Type B pancreatic cell (in vitro differentiated cells): Measurements from ENCODE around the gene CYP4A11. TPM values are rescaled to one million over a fixed set of nuclear protein-coding genes. Genes with fewer than 3 reads are reported as not detected.
"Not testable (repeated sequence)": the region's sequence is repeated elsewhere in the genome, so short reads cannot be mapped to it uniquely, and the experiment has no call there.

Experiments used
- DNase-seq: peaks from one replicate; pipeline ENCODE4 v3.0.0; 2021; ENCODE audit warnings: mixed read lengths; ENCODE audit not compliant: unreplicated experiment; ENCODE audit errors: extremely low spot score
- H3K27ac Mint-ChIP-seq: 2 replicates; pipeline ENCODE4 v1.8.0; 2021; ENCODE audit warnings: mild to moderate bottlenecking, mixed read lengths
- H3K27me3 Mint-ChIP-seq: 2 replicates; pipeline ENCODE4 v1.8.0; 2021; ENCODE audit warnings: mixed read lengths
- H3K36me3 Mint-ChIP-seq: 2 replicates; pipeline ENCODE4 v1.8.0; 2021; ENCODE audit warnings: mixed read lengths
- H3K4me1 Mint-ChIP-seq: one replicate; pipeline ENCODE4 v1.8.0; 2021; ENCODE audit warnings: mixed read lengths; ENCODE audit not compliant: unreplicated experiment
- H3K4me3 Mint-ChIP-seq: 2 replicates; pipeline ENCODE4 v1.8.0; 2021; ENCODE audit warnings: mild to moderate bottlenecking, mixed read lengths
- H3K9me3 Mint-ChIP-seq: 2 replicates; pipeline ENCODE4 v1.8.0; 2021; ENCODE audit warnings: mixed read lengths
- total RNA-seq: library from RNA; stranded (reverse); gene quantifications from 2 replicates; pipeline ENCODE4 v1.2.1, GENCODE V29; 2021; ENCODE audit warnings: low replicate concordance
- TF ChIP-seq, protein P1 (sequence below): fragments of 200-600 bp; sonication (generic); conservative IDR thresholded peaks from 2 replicates; pipeline ENCODE4 v1.5.0; 2021; ENCODE audit warnings: antibody characterized with exemption, mild to moderate bottlenecking

Gene CYP4A11
- total RNA-seq, 1 donor from 2014 or later: not detected

DNA sequence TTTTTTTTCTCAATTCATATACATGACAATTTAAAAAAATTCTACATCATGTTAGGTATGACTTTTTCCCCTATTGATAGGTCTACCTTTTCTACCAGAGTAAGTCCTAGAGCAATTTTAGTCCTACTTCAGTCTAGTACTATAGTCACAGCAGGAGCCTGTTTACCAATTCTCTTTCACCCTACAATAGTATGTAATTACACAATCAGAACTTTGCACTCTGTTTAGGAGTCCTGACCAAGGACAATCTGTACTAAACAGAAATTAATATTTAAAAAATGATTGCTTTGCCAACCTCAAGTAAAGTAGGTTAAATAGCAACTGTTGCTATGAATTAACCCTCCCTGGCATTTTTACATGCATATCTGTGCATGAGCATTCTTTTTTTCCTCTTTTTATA lies 810 bp upstream of the CYP4A11 start:
- DNase-seq: no peak
- Mint-ChIP-seq H3K9me3 (no peaks in the 10 kb centered on the region), H3K4me3 (no peak overlapping the region), H3K4me1 (no peaks in the 10 kb centered on the region), H3K27me3 (peaks cover 22% of the 10 kb centered on the region), H3K36me3 (no peaks in the 10 kb centered on the region), H3K27ac (no peak overlapping the region)
- TF ChIP-seq, protein P1, sequence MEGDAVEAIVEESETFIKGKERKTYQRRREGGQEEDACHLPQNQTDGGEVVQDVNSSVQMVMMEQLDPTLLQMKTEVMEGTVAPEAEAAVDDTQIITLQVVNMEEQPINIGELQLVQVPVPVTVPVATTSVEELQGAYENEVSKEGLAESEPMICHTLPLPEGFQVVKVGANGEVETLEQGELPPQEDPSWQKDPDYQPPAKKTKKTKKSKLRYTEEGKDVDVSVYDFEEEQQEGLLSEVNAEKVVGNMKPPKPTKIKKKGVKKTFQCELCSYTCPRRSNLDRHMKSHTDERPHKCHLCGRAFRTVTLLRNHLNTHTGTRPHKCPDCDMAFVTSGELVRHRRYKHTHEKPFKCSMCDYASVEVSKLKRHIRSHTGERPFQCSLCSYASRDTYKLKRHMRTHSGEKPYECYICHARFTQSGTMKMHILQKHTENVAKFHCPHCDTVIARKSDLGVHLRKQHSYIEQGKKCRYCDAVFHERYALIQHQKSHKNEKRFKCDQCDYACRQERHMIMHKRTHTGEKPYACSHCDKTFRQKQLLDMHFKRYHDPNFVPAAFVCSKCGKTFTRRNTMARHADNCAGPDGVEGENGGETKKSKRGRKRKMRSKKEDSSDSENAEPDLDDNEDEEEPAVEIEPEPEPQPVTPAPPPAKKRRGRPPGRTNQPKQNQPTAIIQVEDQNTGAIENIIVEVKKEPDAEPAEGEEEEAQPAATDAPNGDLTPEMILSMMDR: no peak

DNA sequence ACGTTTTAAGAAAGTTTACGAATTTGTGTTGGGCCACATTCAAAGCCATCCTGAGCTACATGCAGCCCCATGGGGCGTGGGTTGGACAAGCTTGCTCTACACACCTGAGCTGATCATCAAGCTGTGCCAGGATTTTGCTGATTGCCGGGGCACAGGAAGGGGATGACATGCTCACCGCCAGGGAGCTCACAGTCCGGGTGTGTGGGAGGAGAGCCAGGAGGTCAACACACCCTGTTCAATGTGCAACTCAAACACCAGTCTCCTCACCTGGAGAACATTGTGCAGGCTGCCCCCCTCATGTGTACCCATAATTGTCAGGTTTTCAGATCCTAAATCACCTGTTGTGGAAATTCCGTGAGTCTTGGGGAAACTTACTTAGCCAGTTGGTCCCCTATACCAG lies 969 bp downstream of the CYP4A11 start:
- peaks cover 19% of the 10 kb centered on the region for H3K27me3 Mint-ChIP-seq
- no peak overlapping the region for H3K4me3 Mint-ChIP-seq
- no peaks in the 10 kb centered on the region for H3K9me3 Mint-ChIP-seq
- no peak for DNase-seq
- H3K36me3 Mint-ChIP-seq: no peaks in the 10 kb centered on the region
- TF ChIP-seq, protein P1: no peak
- H3K4me1 Mint-ChIP-seq: no peaks in the 10 kb centered on the region
- no peak overlapping the region for H3K27ac Mint-ChIP-seq

DNA sequence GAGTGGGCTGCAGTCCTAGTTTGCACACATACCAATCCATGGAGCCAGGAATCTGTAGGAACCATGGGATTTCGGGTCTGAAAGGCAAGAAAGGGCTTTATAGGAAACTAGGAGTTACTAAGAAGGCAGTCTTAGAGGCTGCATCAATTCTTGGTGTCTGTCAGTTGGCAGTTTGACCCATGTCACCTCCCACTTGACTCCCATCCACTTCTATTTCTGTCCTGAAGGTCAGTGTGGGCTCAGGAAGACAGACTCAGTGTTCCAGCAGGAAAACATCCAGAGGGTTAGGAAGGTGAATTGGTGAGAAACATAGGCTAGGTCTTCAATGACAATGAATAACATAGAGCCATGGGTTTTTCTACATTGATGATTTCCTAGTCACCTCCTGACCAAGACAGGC lies 4.0 kb downstream of the CYP4A11 start:
- Mint-ChIP-seq H3K27me3 (peaks cover 12% of the 10 kb centered on the region), H3K9me3 (no peaks in the 10 kb centered on the region), H3K36me3 (no peaks in the 10 kb centered on the region), H3K4me3 (no peak overlapping the region), H3K4me1 (no peaks in the 10 kb centered on the region), H3K27ac (no peak overlapping the region)
- TF ChIP-seq, protein P1: no peak
- no peak for DNase-seq

DNA sequence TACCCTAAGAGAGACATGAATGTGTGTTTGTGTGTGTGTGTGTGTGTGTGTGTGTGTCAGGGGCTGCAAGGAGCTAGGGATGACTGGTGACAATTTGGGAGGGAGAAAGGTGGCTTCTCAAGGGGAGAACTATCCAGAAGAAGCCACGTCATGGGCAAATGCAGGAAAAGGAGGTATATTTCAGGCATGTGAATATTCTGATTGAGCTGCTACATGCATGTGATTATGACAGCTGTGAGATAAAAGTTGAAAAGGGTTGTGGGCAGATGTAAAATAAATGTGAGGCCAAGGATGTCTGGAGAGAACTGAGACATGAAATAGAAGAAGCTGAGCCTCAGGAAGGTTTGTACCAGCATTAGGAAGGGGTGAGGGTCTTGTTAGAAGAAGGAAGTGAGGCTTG lies 4.5 kb downstream of the CYP4A11 start:
- no peak for DNase-seq
- Mint-ChIP-seq H3K27me3 (peaks cover 12% of the 10 kb centered on the region), H3K9me3 (no peaks in the 10 kb centered on the region), H3K27ac (no peak overlapping the region), H3K4me1 (no peaks in the 10 kb centered on the region), H3K4me3 (no peak overlapping the region), H3K36me3 (no peaks in the 10 kb centered on the region)
- TF ChIP-seq, protein P1: no peak

DNA sequence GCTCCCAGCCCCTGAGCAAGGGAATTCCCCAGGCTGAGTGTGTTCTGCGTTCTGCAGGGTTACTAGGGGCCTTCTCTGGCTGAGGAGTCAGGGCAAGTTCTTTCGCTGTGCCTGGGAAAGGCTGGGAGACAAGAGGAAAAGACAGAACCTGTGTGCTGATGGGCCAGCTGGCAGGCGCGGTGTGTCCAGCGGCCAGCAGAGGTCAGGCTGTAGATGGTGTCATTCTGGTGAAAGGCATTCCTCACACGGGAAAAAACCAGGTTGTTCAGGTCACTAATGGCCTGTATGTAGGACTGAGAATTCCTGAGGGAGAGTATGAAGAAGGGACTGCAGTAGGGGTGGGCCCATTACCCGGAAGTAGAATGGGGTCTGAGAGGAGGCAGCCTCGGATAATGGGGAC lies 6.4 kb downstream of the CYP4A11 start:
- not testable (repeated sequence) for H3K4me1 Mint-ChIP-seq, H3K27ac Mint-ChIP-seq, H3K9me3 Mint-ChIP-seq, DNase-seq, H3K4me3 Mint-ChIP-seq, H3K36me3 Mint-ChIP-seq
- H3K27me3 Mint-ChIP-seq: peaks cover 15% of the 10 kb centered on the region
- TF ChIP-seq, protein P1: peak; percentile 59

DNA sequence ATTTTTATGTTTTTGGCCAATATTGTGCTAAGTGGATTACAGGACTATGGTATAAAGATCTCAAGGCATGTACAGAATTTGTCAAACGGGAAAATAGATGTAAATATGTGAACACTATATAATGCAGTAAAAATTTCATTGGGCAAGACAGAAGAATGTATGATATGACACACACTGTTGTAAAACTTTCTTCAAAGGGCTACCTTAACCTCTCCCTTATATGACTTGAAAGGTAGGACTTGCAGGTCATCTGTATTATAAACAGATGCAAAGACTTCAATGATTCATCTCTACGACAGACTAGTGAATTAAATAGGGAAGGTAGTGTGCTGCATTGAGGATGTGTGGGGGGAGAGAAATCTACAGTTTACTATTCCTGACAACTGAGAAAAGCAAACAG lies 9.3 kb downstream of the CYP4A11 start:
- H3K4me3 Mint-ChIP-seq, H3K36me3 Mint-ChIP-seq, H3K4me1 Mint-ChIP-seq, H3K27me3 Mint-ChIP-seq, H3K27ac Mint-ChIP-seq, H3K9me3 Mint-ChIP-seq, DNase-seq: not testable (repeated sequence)
